Measurements from ENCODE around the gene RPP25. TPM values are rescaled to one million over a fixed set of nuclear protein-coding genes. Genes with fewer than 3 reads are reported as not detected.

The RPP25 gene
- total and polyA plus RNA-seq, 2 of the 13 experiments (the other 11 are each of a cell fraction or from before 2014, with no cell fraction given) = 0.05 to 0.11 TPM

DNA sequence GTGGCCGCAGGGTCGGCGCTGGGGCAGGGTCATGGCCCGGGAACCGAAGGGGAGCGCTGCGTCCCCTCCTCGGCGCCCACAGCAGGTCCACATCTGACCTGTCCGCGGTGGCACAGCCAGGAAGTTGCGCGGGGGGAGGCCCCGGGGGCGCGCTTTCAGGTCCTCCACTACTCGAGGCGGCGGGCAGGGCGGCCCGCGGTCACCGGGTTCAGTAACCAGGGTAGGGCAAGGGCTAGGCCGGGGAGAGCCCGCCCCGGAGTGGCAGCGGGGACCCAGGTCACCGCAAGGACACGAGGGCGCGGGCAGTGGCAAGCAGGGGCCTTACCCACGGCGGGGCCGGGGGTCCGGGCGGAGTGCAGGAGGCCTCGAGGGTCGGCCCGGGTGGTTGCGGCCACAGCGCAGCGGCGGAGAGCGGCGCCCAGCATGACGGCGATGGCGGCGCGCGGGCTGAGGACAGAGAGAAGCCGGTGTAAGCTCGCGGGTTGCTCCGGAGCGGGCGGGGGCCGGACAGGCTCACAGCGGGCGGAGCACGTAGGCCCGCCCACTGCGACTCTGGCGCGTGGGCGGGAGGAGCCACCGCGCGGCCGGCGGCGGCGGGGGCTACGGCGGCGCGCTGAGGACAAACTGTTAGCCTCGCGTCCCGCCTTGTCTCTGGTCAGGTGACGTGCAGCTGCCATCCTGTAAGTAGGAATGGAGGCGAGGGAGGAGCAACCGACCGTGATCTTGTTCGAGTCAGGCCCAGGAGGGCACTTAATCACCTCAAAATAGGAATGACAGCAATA, 18.8 kb downstream of the RPP25 start, which contains the start of gene COX5A (continued):
- TF ChIP-seq THAP9 (CRISPR knock-in tag; IDR thresholded peaks at IDR 0.05; ENCODE audit: borderline replicate concordance) (no peak), ZNF143 (CRISPR knock-in tag; IDR thresholded peaks at IDR 0.05) (no peak), EHMT2 (IDR thresholded peaks at IDR 0.05; ENCODE audit: borderline replicate concordance, low read depth, low read length) (no peak), SRSF4 (IDR thresholded peaks at IDR 0.05; ENCODE audit: low read depth, low read length, poor library complexity, severe bottlenecking) (no peak), ZFAT (CRISPR knock-in tag; conservative IDR thresholded peaks at IDR 0.05) (no peak), MTF1 (CRISPR knock-in tag; IDR thresholded peaks at IDR 0.05) (peak; percentile 40; the same call in 1 of the 2 replicates), TEAD2 (CRISPR knock-in tag; IDR thresholded peaks at IDR 0.05) (no peak), ZNF83 (CRISPR knock-in tag; IDR thresholded peaks at IDR 0.05; ENCODE audit: borderline replicate concordance) (no peak), ZNF430 (CRISPR knock-in tag; IDR thresholded peaks at IDR 0.05) (0 out of 2 replicates have a peak, but pooled peaks have one; percentile 23), ZNF660 (CRISPR knock-in tag; IDR thresholded peaks at IDR 0.05; ENCODE audit: borderline replicate concordance, low read depth) (peak; percentile 32; the same call in 1 of the 2 replicates), TBX2 (CRISPR knock-in tag; IDR thresholded peaks at IDR 0.05; ENCODE audit: borderline replicate concordance) (peak; percentile 60; the same call in 1 of the 2 replicates), EEA1 (CRISPR knock-in tag; IDR thresholded peaks at IDR 0.05; ENCODE audit: borderline replicate concordance) (0 out of 2 replicates have a peak, but pooled peaks have one; percentile 24), SRSF1 (optimal IDR thresholded peaks at IDR 0.05; ENCODE audit: low read depth, low read length) (peak; percentile 93), BCL6 (CRISPR knock-in tag; IDR thresholded peaks at IDR 0.05) (peak; percentile 36; the same call in 1 of the 2 replicates), ZNF230 (CRISPR knock-in tag; IDR thresholded peaks at IDR 0.05) (peak; percentile 81; the same call in 1 of the 2 replicates), RFX5 (IDR thresholded peaks at IDR 0.05; ENCODE audit: low read depth, low read length) (no peak; the same call in 1 of the 2 replicates), ZBTB25 (CRISPR knock-in tag; IDR thresholded peaks at IDR 0.05) (peak; percentile 70), TBP (CRISPR knock-in tag; IDR thresholded peaks at IDR 0.05) (no peak), MAFG (CRISPR knock-in tag; IDR thresholded peaks at IDR 0.05) (no peak)
- TF ChIP-seq, protein P1, sequence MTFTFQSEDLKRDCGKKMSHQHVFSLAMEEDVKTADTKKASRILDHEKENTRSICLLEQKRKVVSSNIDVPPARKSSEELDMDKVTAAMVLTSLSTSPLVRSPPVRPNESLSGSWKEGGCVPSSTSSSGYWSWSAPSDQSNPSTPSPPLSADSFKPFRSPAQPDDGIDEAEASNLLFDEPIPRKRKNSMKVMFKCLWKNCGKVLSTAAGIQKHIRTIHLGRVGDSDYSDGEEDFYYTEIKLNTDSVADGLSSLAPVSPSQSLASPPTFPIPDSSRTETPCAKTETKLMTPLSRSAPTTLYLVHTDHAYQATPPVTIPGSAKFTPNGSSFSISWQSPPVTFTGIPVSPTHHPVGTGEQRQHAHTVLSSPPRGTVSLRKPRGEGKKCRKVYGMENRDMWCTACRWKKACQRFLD (CRISPR knock-in tag; IDR thresholded peaks at IDR 0.05; ENCODE audit: borderline replicate concordance) = peak; percentile 91; the same call in 1 of the 2 replicates

Measured in HepG2 (cell line).